HG02571 (cell line): ENCODE results near the gene SLC25A25.

Source experiments
- ATAC-seq: cut with Tn5 transposase; IDR thresholded peaks from one replicate; pipeline ENCODE4 v1.9.1; 2021; ENCODE audit warnings: mild to moderate bottlenecking, moderate library complexity; ENCODE audit not compliant: unreplicated experiment

The SLC25A25 gene

GRCh38 chr9:128143525-128144238 lies 75.7 kb downstream of the SLC25A25 start:
- no peak for ATAC-seq

DNA sequence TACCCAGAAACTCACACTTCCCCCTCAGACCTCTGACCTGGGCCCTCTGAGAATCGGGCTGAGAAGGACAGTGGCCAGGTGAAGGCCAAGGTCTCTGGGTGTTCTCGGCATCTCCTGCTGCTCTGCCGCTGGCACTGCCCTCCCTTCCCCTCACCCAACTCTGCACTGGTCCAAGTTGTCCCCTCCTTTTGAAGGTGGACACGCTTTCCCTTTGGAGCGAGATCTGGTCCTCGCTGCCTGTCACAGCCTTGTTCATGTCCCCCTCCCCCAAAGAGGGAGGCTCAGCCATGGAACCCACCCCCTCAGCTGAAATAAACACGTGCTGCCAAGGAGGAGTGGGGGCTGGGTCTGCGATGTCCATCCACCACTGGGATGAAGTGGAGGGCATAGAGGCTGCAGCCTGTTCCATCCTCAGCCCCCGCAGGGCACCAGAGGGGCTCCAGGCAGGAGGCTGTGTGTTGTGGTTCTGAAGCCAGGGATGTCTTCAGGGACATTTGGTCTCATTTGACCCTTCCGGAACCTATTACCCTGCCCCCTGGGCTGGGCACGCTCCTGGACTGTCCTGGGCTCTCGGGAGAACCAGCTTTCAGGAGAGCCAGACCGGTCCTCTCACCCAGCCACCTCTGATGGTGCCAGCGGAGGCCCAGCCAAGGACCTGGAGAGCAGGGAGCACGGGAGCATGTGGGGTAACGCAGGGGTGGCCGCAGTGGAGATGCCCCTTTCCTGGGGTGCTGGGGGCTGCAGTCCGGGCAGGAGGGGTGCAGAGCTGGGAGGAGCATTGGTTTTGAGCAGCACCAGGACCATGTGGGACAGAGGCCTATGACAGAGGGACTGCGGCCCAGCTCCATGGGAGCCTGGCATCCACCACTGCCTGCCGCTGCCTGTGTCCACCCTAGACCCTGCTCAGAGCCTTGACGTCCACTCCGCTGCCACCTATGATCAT lies 76.5 kb downstream of the SLC25A25 start:
- ATAC-seq: no peak

- ATAC-seq: no peak
Observed at GRCh38 chr9:128145536-128145935, 77.5 kb downstream of the SLC25A25 start.

DNA sequence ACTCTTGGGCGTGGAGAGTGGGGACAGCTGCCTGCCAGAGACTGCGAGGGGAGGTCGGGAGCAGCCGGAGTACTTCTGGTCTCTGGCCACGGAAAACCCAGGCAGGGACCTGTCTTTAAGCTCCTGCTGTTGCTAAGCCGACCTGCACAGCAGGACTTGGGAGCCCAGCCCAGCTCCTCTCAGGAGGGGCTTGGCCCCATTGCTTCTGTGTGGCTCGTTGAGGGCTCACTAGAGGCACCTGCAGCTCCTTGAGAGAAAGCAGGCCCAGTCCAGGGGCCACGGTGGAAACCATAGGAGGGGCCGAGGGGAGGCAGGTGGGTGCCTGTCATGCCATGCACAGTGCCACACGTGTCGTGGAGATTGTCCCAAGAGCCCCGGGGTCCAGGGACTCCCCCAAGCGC lies 77.9 kb downstream of the SLC25A25 start:
- ATAC-seq: no peak

- ATAC-seq: no peak
Observed at GRCh38 chr9:128146591-128147120, 78.6 kb downstream of the SLC25A25 start.

DNA sequence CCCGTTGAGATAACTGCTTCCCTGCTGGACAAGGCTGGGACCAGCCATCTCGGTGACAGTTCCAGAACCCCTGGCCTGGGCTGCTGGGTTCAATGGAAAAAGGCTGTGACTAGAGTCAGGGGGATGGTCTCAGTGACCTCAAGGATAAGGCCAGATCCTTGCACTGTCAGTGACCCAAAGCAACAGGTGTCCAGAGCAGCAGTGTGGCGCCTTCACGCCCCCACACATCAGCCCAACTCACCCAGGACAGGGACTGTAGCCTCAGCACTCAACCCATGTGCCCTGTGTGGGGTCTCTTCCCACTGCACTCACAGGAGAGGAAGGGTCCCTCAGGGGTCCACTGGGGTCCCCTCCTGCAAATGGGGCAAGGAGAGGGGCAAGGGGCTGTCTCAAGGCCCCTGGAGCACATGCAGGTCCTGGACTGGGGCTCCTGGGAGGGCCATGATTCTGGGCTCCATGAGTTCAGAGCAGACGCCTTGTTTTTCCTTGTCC lies 80.5 kb downstream of the SLC25A25 start:
- ATAC-seq: no peak

- no peak for ATAC-seq
Observed at GRCh38 chr9:128149001-128149701, 81.1 kb downstream of the SLC25A25 start, which contains the start of gene LCN2. LCN2 (plus strand) TSS chr9:128149453; CDS start chr9:128149526, 73 bp downstream.

DNA sequence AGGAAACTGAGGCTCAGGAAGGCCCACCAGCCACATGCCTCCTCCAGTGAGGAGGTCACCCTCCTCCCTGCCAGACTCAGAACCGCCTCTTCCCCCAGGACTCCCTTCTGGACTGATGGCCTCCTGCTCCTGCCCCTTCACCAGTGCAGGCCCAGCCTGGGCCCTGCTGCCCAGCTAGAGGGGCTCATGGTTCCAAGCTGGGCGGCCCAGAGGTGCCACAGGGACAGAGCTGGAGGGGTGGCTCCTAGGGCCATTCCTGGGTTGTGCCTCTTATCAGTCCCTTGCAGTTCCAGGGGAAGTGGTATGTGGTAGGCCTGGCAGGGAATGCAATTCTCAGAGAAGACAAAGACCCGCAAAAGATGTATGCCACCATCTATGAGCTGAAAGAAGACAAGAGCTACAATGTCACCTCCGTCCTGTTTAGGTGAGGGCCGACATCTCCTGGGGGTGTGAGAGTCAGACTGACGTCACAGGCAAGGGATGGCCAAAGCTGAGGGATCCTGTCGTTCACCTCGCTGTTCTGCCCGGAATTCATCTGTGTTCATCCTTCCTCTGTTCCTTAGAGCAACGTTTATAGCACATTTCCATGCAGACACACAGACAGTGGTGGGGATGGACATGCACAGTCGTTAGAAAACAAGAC lies 82.0 kb downstream of the SLC25A25 start:
- no peak for ATAC-seq

DNA sequence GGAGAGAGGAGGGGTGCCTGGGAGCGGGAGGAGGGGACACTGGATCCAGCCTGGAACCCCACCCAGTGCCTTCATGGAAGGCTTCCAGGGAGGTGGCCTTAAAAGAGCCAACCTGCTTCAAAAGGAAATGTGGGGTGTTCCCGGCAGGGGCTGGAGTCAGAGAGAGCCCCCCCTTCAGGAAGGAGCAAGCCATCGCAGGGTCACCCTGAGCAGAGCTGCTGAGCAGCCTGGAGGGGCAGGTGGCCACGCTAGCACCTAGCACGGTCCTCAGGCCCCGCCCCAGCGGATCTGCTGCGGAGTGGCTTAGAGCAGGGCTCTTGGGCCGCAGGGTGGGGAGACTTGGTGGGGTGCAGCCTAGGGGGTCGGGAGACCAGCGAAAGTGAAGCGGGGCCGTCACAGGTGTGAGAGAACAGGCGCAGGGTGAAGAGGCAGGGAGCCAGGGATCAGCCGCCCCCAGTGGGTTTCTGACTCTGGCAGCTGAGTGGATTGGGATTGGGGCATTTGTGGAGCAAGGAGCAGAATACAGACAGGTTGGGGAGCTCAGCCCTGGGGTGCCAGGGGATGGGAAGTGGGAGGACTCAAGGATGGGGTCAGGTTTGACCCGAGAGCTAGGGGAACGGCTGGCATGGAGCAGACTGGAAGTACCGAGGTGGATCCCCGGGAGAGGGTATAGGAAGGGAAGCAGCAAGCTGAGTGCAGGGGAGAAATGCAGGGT lies 82.7 kb downstream of the SLC25A25 start:
- ATAC-seq: no peak

DNA sequence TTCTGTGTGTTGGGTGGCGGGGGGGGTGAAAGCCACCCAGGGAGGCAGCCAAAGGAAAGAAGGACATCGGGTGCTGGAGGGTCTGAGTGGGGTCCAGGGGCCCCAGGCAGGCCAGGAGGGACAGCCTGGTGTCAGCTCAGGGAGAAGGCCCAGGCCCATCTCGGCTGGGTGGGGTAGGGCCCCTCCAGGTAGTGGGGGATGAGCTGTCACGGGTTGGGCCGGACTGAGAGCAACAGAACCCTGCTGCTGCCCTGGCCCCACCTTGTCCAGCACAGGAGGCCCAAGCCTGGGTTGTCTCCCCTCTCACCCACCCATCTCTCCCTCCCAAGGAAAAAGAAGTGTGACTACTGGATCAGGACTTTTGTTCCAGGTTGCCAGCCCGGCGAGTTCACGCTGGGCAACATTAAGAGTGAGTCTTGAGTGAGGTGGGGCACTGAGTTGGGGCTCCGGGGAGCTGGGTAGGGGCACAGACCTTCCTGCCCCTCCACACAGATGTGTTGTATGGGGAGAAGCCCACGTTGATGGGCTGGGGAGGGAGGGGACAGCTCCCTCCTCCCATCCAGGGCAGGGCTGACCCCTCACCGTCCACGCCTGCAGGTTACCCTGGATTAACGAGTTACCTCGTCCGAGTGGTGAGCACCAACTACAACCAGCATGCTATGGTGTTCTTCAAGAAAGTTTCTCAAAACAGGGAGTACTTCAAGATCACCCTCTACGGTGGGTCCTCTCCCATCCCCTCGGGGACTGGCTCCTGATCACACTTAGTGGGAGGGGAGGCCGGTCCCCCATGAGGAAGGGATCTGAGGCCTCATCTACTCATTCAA lies 83.5 kb downstream of the SLC25A25 start:
- no peak for ATAC-seq

GRCh38 chr9:128152133-128153059 lies 84.4 kb downstream of the SLC25A25 start:
- ATAC-seq: no peak

DNA sequence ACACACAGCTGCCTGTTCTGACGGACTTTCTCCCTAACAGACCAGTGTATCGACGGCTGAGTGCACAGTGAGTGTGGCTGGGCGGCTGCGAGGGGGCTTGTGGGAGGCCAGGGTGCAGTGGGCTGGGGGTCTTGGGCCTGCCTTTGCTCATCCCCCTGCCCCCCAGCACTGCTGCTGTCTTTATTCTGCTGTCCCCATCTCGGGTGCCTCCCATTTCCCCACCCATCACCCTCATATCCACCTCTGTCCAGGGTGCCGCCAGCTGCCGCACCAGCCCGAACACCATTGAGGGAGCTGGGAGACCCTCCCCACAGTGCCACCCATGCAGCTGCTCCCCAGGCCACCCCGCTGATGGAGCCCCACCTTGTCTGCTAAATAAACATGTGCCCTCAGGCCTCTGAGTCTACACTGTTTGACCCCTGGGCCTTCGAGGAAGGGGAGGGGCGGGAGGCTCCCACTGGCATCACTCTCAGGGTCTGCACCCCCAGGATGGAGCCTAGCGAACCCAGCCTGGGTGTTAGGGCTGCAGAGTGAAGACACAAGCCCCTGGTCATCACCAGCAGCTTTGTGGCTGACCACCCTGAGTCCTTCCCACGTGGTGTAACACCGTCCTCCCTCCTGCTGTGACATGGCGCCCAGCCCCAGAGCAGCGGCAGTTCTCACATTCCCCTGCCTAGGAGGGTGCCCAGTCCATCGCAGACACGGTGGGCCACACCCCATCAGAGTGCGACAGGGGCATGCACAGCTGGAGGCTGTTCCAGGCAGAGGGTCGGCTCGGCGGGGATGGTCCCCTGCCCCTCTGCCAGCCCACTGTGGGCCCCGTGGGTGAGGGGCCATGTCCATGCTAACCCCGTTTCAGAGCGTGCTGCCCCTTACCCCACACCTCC lies 85.3 kb downstream of the SLC25A25 start:
- no peak for ATAC-seq

DNA sequence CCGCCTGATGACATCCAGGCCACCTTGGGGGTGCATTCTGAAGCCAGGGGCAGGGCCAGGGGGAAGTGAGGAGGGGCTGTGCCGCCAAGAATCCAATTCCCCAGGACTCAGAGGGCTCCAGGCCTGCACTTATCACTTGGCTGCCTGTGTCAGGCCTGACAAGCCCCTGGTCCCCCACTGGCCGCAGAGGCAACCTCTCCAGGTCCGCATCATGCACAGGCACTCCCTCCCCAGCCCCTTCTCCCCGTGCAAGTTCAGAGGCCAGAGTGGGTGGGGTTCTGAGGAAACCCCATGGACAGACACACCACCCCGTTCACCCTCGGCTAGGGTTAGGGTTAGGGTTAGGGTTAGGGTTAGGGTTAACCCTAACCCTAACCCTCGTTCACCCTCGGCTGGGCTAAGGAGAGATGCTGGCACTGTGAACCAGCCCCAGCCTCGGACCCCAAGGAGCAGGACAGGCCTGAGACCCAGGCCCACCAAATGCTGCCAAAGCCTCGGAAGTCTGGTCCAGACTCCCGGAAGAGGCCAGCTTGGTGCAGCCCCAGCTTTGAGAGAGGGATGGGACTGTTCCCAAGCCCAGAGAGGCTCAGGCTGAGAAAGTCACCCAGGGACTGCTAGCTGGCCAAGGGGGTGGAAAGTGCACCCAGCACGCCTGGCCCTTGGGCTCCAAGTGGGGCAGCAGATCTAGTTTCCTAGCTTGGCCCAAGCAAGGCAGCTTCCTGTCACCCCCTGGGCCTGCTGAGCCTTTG lies 86.1 kb downstream of the SLC25A25 start:
- no peak for ATAC-seq

GRCh38 chr9:128155736-128156500 lies 87.9 kb downstream of the SLC25A25 start:
- no peak for ATAC-seq
